ENCODE data around the gene HACE1.

DNA sequence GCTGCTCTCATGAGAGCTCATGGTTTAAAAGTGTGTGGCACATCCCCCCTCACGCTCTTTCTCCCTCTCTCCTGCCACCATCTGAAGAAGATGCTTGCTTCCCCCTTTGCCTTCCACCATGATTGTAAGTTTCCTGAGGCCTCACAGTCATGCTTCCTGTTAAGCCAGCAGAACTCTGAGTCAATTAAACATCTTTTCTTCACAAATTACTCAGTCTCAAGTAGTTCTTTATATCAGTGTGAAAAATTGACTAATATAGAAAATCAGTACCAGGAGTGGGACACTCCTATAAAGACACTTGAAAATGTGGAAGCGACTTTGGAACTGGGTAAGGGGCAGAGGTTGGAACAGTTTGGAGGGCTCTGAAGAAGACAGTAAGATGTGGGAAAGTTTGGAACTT lies 45.0 kb downstream of the HACE1 start:
- TF ChIP-seq POLR2A (IDR thresholded peaks at IDR 0.05; ENCODE audit: extremely low read depth, insufficient read length) (no peak), MYC (IDR thresholded peaks at IDR 0.05; ENCODE audit: low read depth, low read length) (no peak)
- TF ChIP-seq, protein P1, sequence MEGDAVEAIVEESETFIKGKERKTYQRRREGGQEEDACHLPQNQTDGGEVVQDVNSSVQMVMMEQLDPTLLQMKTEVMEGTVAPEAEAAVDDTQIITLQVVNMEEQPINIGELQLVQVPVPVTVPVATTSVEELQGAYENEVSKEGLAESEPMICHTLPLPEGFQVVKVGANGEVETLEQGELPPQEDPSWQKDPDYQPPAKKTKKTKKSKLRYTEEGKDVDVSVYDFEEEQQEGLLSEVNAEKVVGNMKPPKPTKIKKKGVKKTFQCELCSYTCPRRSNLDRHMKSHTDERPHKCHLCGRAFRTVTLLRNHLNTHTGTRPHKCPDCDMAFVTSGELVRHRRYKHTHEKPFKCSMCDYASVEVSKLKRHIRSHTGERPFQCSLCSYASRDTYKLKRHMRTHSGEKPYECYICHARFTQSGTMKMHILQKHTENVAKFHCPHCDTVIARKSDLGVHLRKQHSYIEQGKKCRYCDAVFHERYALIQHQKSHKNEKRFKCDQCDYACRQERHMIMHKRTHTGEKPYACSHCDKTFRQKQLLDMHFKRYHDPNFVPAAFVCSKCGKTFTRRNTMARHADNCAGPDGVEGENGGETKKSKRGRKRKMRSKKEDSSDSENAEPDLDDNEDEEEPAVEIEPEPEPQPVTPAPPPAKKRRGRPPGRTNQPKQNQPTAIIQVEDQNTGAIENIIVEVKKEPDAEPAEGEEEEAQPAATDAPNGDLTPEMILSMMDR (IDR thresholded peaks at IDR 0.05; ENCODE audit: low read depth, low read length), result no peak
- TF ChIP-seq, protein P2, sequence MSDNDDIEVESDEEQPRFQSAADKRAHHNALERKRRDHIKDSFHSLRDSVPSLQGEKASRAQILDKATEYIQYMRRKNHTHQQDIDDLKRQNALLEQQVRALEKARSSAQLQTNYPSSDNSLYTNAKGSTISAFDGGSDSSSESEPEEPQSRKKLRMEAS (IDR thresholded peaks at IDR 0.05; ENCODE audit: low read depth, low read length), result no peak

All from NB4 (cell line).